ENCODE results near the gene CMSS1.

CMSS1 gene

DNA sequence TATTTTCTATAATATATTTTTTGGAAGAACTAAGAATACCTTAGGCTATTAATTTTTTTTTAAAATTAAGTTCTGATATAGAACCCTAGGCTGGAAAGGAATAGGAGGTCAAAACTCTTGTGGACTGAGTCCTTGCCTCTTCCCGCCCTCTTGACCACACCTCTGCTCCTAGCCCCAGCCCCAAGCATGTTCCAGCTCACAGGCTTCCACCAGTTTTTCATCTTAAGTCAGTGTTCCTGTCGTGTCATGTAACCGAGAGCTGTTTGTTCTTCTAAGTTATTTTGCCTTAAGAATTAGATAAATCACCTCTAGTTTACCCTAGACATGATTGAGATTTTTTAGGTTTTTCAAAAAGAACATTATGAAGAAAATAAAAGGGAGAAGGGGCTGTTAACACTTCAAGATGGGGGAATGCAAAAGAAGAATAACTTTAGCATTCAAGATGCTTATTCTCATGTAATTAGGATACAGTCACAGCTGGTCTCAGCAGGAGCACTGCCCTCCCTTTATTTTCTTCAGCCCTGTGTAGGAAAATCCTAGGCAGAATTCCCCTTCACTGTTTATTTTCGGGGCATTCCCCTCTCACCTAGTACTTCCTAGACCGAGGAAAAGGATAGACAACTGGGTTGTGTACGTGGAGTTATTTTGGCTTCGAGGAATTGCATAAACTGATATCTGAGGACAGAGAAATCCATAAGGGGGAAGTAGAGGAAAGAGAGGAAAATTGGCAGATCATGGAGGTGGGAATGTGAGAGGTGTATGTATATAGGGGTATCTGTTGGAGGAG lies 110.2 kb downstream of the CMSS1 start:
- DNase-seq (ENCODE audit: low read depth) = no peak
- no peak overlapping the region for H3K4me3 ChIP-seq (ENCODE audit: low read length)
- TF ChIP-seq CTCF (conservative IDR thresholded peaks at IDR 0.05; ENCODE audit: low read depth, low read length) = no peak

DNA sequence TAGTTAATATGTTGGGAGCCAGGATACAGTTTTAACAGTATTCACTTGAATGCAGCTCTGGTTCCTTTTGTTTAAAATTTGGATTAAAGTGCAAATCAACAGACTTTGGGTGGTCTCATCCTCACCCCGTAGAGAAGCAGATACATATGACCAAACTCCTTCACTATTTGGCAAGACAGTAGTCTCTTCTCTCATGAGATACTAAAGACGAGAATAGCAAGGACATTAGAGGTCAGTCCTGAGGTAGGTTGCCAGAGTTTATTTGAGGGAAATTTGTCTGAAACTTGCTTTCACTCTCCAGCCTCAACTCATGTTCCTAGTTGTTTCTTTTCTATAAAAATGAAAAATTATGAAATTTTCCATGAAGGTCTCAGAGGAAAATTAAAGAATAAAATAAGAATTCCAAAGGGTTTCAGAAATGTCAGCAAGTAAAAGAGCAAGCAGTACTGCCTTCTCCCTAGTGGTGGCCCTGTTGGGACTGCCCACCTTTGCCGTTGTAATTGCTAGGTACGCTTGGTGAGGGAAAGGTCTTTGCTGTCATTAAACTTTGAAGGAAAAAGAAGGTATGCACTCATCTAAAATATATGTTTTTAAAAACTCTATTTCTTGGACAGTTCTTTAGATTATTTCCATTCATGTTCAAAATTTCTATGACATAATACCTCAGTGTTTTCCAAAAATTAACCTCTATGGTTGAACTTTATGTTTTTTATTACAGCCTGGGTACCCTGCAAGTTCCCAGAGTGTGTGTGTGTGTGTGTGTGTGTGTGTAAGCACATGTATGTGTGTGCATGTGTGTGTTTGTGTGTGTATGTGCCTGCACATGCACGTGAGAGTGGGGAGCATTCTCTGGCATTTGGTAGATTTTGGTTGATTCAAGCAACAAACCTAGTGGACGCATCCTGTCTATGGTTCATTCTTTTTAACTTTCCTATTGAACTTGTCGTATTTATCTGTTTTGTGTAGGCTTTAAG lies 111.4 kb downstream of the CMSS1 start:
- TF ChIP-seq CTCF (conservative IDR thresholded peaks at IDR 0.05; ENCODE audit: low read depth, low read length) = no peak
- DNase-seq (ENCODE audit: low read depth) = no peak
- no peak overlapping the region for H3K4me3 ChIP-seq (ENCODE audit: low read length)

- no peak overlapping the region for H3K4me3 ChIP-seq (ENCODE audit: low read length)
- TF ChIP-seq CTCF (conservative IDR thresholded peaks at IDR 0.05; ENCODE audit: low read depth, low read length) = no peak
- DNase-seq (ENCODE audit: low read depth) = no peak
Observed at GRCh38 chr3:99929745-99930139, 112.1 kb downstream of the CMSS1 start.

DNA sequence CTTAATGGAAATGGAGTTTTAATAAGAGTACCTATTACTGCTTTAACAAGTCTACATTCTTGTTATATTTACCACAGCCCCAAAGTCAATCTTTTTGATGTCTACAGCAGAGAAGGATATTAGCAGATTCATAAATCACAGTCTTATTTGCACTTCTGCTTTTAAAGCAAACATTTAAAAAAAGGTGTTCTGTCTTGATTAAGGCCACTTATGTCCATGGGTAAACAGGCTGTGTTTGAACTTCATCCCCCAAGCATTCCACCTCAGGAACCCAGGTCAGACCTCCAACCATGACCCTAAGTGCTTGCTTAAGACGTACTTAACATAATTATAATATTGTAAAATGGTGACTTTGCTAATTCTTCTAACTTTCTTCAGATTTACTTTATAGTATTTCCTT lies 113.4 kb downstream of the CMSS1 start:
- no peak overlapping the region for H3K4me3 ChIP-seq (ENCODE audit: low read length)
- no peak for TF ChIP-seq CTCF (conservative IDR thresholded peaks at IDR 0.05; ENCODE audit: low read depth, low read length)
- DNase-seq (ENCODE audit: low read depth) = no peak

GRCh38 chr3:99933971-99934750 lies 116.5 kb downstream of the CMSS1 start:
- no peak overlapping the region for H3K4me3 ChIP-seq (ENCODE audit: low read length)
- TF ChIP-seq CTCF (conservative IDR thresholded peaks at IDR 0.05; ENCODE audit: low read depth, low read length) = no peak
- no peak for DNase-seq (ENCODE audit: low read depth)

DNA sequence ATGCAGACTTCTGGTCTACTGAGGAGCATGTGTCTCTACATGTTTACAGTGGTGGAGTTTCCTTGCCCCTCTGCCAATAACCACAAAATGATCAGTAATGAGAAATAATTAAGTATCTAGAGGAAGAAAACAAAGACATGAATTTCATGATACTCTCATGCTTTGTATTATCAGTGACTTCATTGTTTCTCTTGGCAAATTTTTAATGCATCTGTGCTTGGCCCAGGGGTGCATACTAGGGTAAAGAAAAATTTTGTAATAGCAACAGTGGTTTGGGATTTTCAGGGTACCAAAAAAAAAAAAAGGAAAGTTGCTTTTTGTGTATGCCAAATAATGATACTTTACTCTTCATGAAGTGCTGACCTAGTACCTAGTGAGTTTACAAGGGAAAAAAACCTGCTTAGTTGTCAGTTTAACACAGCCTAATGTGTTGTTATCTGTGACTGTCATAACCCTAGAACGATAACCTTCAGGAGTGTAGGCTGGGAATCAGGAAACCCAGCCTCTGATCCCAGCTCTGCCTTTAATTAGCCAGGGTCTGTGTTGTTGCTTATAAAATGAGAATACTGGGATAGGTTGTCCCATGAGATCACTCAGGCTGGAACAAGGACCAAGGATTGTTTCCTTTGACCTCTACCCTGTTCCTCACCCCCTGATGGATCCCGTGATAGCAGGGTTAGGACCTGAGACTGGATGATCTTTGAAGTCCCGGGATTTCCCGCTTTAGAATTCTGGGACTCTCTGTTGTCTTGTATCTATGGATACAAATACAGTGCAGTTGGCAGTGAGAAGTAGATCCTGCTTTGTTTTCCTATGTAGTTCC lies 117.5 kb downstream of the CMSS1 start:
- no peak overlapping the region for H3K4me3 ChIP-seq (ENCODE audit: low read length)
- no peak for DNase-seq (ENCODE audit: low read depth)
- TF ChIP-seq CTCF (conservative IDR thresholded peaks at IDR 0.05; ENCODE audit: low read depth, low read length) = no peak
